HepG2 (cell line): ENCODE measurements around the gene STK11. TPM values are rescaled to one million over a fixed set of nuclear protein-coding genes. Genes with fewer than 3 reads are reported as not detected.

Experiments
- CENPBD1 ChIP-seq: sonication (generic); formaldehyde crosslinking; IDR thresholded peaks from 2 replicates; pipeline ENCODE4 v1.8.0; 2022; ENCODE audit warnings: missing genetic modification reagents, low read depth, mild to moderate bottlenecking, borderline replicate concordance
- FOXP4 ChIP-seq: sonication (generic); formaldehyde crosslinking; IDR thresholded peaks from 2 replicates; pipeline ENCODE4 v1.4.0; 2020; ENCODE audit warnings: missing genetic modification reagents
- FUBP1 ChIP-seq: sonication (generic); formaldehyde crosslinking; IDR thresholded peaks from 2 replicates; pipeline ENCODE4 v1.5.1; 2020; ENCODE audit warnings: missing genetic modification reagents, mild to moderate bottlenecking, borderline replicate concordance
- HNF1B ChIP-seq: sonication (generic); formaldehyde crosslinking; IDR thresholded peaks from 2 replicates; pipeline ENCODE4 v1.5.1; 2020; ENCODE audit warnings: mild to moderate bottlenecking, moderate library complexity, missing genetic modification reagents
- JUNB ChIP-seq: sonication (generic); formaldehyde crosslinking; IDR thresholded peaks from 2 replicates; pipeline ENCODE4 v1.8.0; 2022; ENCODE audit warnings: missing genetic modification reagents, mild to moderate bottlenecking, borderline replicate concordance
- NCOA5 ChIP-seq: sonication (generic); formaldehyde crosslinking; IDR thresholded peaks from 2 replicates; pipeline ENCODE4 v1.4.0; 2020; ENCODE audit warnings: missing genetic modification reagents
- NCOR1 ChIP-seq: fragments of 200-600 bp; sonication (generic); IDR thresholded peaks from 2 replicates; pipeline ENCODE4 v1.7.0; 2017; ENCODE audit warnings: antibody characterized with exemption, low read length, borderline replicate concordance
- NFYC ChIP-seq: IDR thresholded peaks from 2 replicates; pipeline ENCODE4 v1.6.1; 2016; ENCODE audit warnings: missing genetic modification reagents, missing compliant biosample characterization
- NPAS2 ChIP-seq: sonication (generic); formaldehyde crosslinking; IDR thresholded peaks from 2 replicates; pipeline ENCODE4 v1.8.0; 2022; ENCODE audit warnings: mild to moderate bottlenecking, missing genetic modification reagents, borderline replicate concordance
- PAX8 ChIP-seq: sonication (generic); formaldehyde crosslinking; IDR thresholded peaks from 2 replicates; pipeline ENCODE4 v1.8.0; 2022; ENCODE audit warnings: mild to moderate bottlenecking, missing genetic modification reagents, borderline replicate concordance
- REPIN1 ChIP-seq: sonication (generic); formaldehyde crosslinking; IDR thresholded peaks from 2 replicates; pipeline ENCODE4 v1.8.0; 2022; ENCODE audit warnings: missing genetic modification reagents, low read depth, mild to moderate bottlenecking, borderline replicate concordance
- REST ChIP-seq, 2 experiments: IDR thresholded peaks; 2 replicates each; pipeline ENCODE4 v1.6.1; 2011 to 2012; ENCODE audit warnings: low read length in 2 of 2, borderline replicate concordance in 1 of 2, low read depth in 1 of 2, mild to moderate bottlenecking in 1 of 2, moderate library complexity in 1 of 2
- SOX13 ChIP-seq, 3 experiments: fragments of 450-650 bp in 1 of 3; sonication (generic) in 1 of 3; formaldehyde crosslinking in 1 of 3; IDR thresholded peaks in 2 of 3; conservative IDR thresholded peaks in 1 of 3; 2 replicates each; pipeline versions ENCODE4 v1.5.0 to v1.6.1; 2016 to 2020; ENCODE audit warnings: antibody characterized with exemption in 1 of 3, mild to moderate bottlenecking in 1 of 3, missing compliant biosample characterization in 1 of 3, missing genetic modification reagents in 1 of 3, moderate library complexity in 1 of 3
- ZNF367 ChIP-seq: sonication (generic); formaldehyde crosslinking; IDR thresholded peaks from 2 replicates; pipeline ENCODE4 v1.4.0; 2020; ENCODE audit warnings: missing genetic modification reagents, borderline replicate concordance
- ZNF414 ChIP-seq: sonication (generic); formaldehyde crosslinking; IDR thresholded peaks from 2 replicates; pipeline ENCODE4 v1.5.0; 2020; ENCODE audit warnings: missing genetic modification reagents
- polyA plus RNA-seq, 8 experiments: library from polyadenylated mRNA; depleted of rRNA in 3 of 8; stranded (reverse) in 7 of 8; unstranded in 1 of 8; fragments of >200 nt; fragmentation: Illumina TruSeq in 4 of 8; extraction: Trizol in 4 of 8; gene quantifications; 2 replicates each; pipeline versions ENCODE4 v1.2.1 to v1.2.3, GENCODE V29; 2011 to 2016; ENCODE audit warnings: low read depth in 4 of 8, missing spikeins in 1 of 8, mixed read lengths in 1 of 8; ENCODE audit not compliant: insufficient read depth in 1 of 8
- total RNA-seq, 5 experiments: library from RNA; depleted of rRNA; stranded (reverse); fragments of >200 nt; fragmentation: Illumina TruSeq; extraction: Trizol; gene quantifications; 2 replicates each; pipeline ENCODE4 v1.2.3, GENCODE V29; 2016; ENCODE audit warnings: low read depth in 1 of 5

STK11 gene
- total and polyA plus RNA-seq, 2 of the 13 experiments (the other 11 are each of a cell fraction or from before 2014, with no cell fraction given), result 27.5 to 43.6 TPM

GRCh38 chr19:1264801-1265614, 59.4 kb downstream of the STK11 start (continued):
- TF ChIP-seq ZNF414 (CRISPR knock-in tag), result peak; percentile 47; the same call in 1 of the 2 replicates
- TF ChIP-seq ZNF367 (CRISPR knock-in tag), result no peak
- peak; percentile 76; the same call in 1 of the 2 replicates for TF ChIP-seq FOXP4 (CRISPR knock-in tag)
- no peak for TF ChIP-seq PAX8 (CRISPR knock-in tag)
- TF ChIP-seq NFYC (CRISPR knock-in tag), result 0 out of 2 replicates have a peak, but pooled peaks have one; percentile 8
- no peak for TF ChIP-seq REST (IDR thresholded peaks at IDR 0.05; ENCODE audit: borderline replicate concordance in 1 of 2, low read depth in 1 of 2, low read length in 2 of 2)
- no peak for TF ChIP-seq SOX13 (IDR thresholded peaks at IDR 0.05)
- TF ChIP-seq SOX13 (CRISPR knock-in tag; conservative IDR thresholded peaks at IDR 0.05 in 1 of 2, IDR thresholded peaks at IDR 0.05 in 1 of 2), result peak in 1 of 2 experiments; percentile 67; a peak in 2 of 4 replicates
- peak; percentile 35; the same call in 1 of the 2 replicates for TF ChIP-seq NCOR1
- peak; percentile 100 for TF ChIP-seq JUNB (CRISPR knock-in tag)
- peak; percentile 59; the same call in 1 of the 2 replicates for TF ChIP-seq FUBP1 (CRISPR knock-in tag)
- no peak for TF ChIP-seq NPAS2 (CRISPR knock-in tag)
- TF ChIP-seq NCOA5 (CRISPR knock-in tag), result no peak
- 0 out of 2 replicates have a peak, but pooled peaks have one; percentile 30 for TF ChIP-seq REPIN1 (CRISPR knock-in tag)
- TF ChIP-seq CENPBD1 (CRISPR knock-in tag), result no peak
- TF ChIP-seq HNF1B, result 0 out of 2 replicates have a peak, but pooled peaks have one; percentile 35
